NCI-H526 treated with DMSO at 0.1 percent for 48 hours (cell line): ENCODE data around the gene ABCC4.
"Not testable (repeated sequence)": the region's sequence is repeated elsewhere in the genome, so short reads cannot be mapped to it uniquely, and the experiment has no call there.

Source experiments
- DNase-seq: peaks from one replicate; lab custom pipeline; 2025; lab: John Stamatoyannopoulos, UW

Gene ABCC4

GRCh38 chr13:95298971-95299621 is 2.2 kb downstream of the ABCC4 start:
- no peak for DNase-seq

- DNase-seq, result no peak
These were observed 2.9 kb downstream of the ABCC4 start for GRCh38 chr13:95298169-95298965.

DNA sequence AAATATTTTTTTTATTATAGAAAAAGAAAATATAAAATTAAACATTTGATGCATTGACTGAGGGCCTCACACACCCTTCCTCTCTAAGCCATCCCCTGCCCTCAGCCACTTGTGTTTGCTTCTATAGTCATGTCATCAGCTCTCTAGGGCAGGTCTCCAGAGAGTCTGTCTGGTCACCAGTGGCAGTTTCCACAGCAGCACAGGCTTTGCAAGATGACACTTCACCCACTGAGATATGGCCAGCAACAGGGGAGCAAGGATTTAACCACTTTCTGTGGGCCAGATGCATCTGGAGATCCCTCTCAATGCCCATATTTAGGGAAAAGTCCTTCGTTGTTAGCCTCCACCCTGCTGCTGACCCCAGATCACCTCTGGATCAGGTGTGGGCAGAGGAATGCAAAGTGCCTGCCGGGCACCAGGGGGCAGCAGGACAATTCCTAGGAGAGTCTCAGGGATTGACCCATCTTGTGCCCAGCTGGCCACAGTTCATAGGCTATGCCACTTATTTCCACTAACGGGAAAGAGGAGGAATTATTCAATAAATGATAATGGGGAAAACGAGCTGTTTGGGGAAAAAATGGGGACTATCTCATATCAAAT is 4.8 kb downstream of the ABCC4 start:
- no peak for DNase-seq

DNA sequence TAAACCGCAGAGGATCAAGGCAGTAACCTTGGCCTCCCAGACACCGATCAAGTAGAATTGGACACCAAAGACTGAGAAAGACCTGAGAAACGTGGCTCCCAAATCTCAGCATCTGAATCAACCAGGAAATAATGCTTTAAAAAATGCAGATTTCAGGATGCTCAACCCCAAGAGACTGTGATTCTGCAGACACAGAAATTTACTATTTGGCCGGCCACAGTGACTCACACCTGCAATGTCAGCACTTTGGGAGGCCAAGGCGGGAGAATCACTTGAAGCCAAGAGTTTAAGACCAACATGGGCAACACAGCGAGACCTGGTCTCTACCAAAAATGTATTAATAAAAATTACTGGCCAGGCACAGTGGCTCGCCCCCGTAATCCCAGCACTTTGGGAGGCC is 6.2 kb downstream of the ABCC4 start:
- DNase-seq, result no peak

GRCh38 chr13:95292622-95293021 is 8.6 kb downstream of the ABCC4 start:
- no peak for DNase-seq

DNA sequence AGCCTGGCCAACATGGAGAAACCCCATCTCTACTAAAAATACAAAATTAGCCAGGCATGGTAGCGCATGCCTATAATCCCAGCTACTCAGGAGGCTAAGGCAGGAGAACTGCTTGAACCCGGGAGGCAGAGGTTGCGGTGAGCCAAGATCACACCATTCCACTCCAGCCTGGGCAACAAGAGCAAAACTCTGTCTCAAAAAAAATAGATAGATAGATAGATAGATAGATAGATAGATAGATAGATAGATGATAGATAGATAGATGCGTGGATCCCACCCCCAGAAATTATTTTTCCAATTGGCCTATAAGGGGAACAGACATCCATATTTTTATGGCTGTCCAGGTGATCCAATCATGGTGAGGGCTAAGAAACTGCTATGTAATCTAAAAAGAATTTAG is 11.3 kb downstream of the ABCC4 start:
- not testable (repeated sequence) for DNase-seq

DNA sequence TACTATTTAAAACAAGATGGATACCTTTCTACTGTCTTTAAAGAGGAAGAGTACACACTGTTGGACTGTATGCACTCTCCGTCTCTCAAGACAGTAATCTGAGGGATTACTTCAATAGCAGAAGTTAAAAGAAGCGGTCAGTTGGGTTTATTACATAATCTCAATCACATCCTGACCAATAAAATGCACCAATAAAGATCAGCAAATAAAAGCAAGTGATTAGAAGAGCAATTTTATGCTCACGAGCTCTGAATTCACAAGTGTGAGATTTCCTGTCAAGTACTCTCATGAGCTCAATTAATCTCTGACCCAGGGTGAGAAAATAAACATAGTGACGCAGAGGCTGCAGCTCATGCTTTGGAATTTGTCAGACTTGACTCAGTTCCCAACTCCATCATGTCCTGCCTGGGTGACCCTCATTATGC is 12.2 kb downstream of the ABCC4 start:
- DNase-seq, result no peak

- DNase-seq, result no peak
These were observed 16.8 kb downstream of the ABCC4 start for GRCh38 chr13:95284436-95284835.

- DNase-seq, result no peak
These were observed 22.2 kb downstream of the ABCC4 start for GRCh38 chr13:95279016-95279415.

GRCh38 chr13:95276037-95276505 is 25.2 kb downstream of the ABCC4 start:
- DNase-seq, result no peak

- DNase-seq, result no peak
These were observed 25.8 kb downstream of the ABCC4 start for GRCh38 chr13:95275322-95276036.

- DNase-seq, result not testable (repeated sequence)
These were observed 27.6 kb downstream of the ABCC4 start for GRCh38 chr13:95273592-95274132.

- not testable (repeated sequence) for DNase-seq
These were observed 29.2 kb downstream of the ABCC4 start for GRCh38 chr13:95272076-95272475.

DNA sequence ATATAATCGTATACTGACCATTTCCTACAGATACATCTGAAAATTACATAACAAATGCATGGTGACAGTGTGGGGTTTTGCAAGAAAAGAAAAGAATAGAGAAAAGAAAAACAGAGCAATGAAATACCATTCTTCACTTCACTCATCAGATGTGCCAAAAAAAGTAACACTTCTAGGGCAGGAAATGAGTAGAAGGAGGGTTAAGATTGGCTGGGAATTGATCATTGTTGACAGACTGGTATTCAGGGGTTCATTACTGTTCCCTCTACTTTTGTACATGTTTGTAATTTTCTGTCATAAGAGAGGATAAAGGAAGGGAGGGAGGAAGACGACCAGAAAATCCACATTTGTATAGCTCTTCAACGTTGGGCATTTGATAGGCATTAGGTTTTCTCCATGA is 31.5 kb downstream of the ABCC4 start:
- no peak for DNase-seq

GRCh38 chr13:95268343-95269065 is 32.7 kb downstream of the ABCC4 start:
- not testable (repeated sequence) for DNase-seq

DNA sequence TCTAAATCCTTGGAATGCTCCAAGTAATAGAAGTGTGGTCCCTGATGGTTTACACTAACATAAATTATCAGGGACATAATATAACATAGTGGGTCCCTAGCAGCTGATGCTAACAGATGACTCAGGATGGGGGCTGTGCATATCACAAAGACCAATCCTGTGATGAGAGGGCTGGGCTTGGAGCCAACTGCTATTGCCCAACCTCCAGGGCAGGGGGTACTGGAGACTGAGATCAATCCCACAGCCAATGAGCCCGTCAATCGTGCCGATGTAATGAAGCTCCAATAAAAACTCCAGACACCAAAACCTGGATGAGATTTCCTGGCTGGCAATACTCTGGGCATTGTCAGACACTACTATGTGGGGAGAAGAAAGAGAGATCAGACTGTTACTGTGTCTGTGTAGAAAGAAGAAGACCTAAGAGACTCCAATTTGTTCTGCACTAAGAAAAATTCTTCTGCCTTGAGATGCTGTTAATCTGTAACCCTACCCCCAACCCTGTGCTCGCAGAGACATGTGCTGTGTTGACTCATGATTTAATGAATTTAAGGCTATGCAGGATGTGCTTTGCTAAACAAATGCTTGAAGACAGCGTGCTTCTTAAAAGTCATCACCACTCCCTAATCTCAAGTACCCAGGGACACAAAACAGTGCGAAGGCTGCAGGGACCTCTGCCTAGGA is 33.4 kb downstream of the ABCC4 start:
- DNase-seq, result no peak

GRCh38 chr13:95264225-95264624 is 37.0 kb downstream of the ABCC4 start:
- DNase-seq, result no peak

GRCh38 chr13:95262837-95263384 is 38.3 kb downstream of the ABCC4 start:
- DNase-seq, result no peak

GRCh38 chr13:95261956-95262355 is 39.3 kb downstream of the ABCC4 start:
- DNase-seq, result no peak

- no peak for DNase-seq
These were observed 41.2 kb downstream of the ABCC4 start for GRCh38 chr13:95260031-95260525.
